ENCODE results near the gene ID2.
A peak's percentile ranks its signal among the peaks of the same experiment; 100 is the strongest.

Gene ID2

GRCh38 chr2:8669157-8669817 is 12.6 kb upstream of the ID2 start:
- DNase-seq (ENCODE audit: low read depth in 2 of 2), result no peak

DNA sequence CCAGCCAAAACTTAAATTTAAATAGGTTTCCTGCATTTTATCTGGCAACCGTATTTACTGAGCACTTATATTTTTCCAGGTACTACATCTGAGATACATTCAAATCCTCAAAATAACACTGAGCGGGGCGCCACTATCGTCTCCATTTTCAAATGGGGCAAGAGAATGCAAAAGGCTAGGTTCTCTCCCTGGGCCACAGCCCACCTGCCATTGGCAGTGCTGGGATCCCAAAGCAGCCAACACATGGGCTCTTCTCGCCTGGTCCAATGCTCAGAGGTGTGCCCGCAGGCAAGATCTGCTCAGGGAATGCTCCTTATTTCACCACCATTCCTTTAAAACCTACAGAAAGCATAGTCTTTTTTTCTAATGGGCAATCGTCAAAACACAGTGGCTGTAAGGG is 11.3 kb upstream of the ID2 start:
- DNase-seq (ENCODE audit: low read depth in 2 of 2), result no peak

GRCh38 chr2:8671176-8671575 is 10.7 kb upstream of the ID2 start:
- no peak for DNase-seq (ENCODE audit: low read depth in 2 of 2)

GRCh38 chr2:8671802-8672201 is 10.1 kb upstream of the ID2 start:
- no peak for DNase-seq (ENCODE audit: low read depth in 2 of 2)

- DNase-seq (ENCODE audit: low read depth in 2 of 2), result no peak
Observed at GRCh38 chr2:8672940-8673339, 8.9 kb upstream of the ID2 start.

DNA sequence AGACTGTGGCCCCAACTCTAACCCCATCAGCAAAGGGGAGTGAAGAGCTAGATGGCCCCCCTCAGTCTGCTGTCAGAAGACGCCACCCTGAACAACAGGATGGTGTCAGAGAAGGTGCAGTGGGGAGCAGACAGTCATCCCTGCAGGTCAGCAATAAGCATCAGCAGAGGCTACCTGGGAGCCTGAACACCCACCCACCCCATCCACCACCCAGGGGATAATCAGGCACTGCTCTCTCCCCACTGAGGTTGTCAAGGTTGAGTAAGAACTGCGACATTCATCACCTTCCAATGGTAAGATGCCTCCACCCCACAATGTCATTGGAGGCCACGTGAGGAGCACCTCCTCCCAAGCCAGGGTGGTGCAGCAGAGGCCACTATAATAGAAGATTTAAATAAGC is 8.5 kb upstream of the ID2 start:
- DNase-seq (ENCODE audit: low read depth in 2 of 2), result no peak

DNA sequence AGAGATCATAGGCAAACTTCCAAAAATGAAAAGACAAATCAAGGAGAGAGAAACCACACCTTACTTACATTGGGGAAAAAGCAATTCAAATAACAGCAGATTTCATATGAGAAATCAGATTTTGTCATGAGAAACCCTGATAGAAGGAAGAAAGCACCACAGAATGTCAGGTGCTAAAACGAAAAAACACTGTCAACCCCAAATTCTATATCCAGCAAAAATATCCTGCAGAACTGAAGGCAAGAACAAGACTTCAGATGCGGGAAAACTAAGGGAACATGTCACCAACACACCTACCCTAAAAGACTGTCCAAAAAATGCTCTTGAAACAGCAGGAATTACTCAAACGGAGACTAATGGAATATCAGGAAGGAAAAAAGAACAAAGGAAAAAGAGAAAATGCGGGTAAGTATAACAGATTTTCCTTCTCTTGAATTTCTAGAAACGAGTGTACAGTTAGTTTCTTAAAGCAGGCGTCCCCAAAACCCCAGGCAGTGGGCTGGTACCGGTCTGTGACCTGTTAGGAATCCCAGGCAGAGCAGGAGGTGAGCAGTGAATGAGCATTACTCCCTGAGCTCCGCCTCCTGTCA is 7.3 kb upstream of the ID2 start:
- no peak for DNase-seq (ENCODE audit: low read depth in 2 of 2)

DNA sequence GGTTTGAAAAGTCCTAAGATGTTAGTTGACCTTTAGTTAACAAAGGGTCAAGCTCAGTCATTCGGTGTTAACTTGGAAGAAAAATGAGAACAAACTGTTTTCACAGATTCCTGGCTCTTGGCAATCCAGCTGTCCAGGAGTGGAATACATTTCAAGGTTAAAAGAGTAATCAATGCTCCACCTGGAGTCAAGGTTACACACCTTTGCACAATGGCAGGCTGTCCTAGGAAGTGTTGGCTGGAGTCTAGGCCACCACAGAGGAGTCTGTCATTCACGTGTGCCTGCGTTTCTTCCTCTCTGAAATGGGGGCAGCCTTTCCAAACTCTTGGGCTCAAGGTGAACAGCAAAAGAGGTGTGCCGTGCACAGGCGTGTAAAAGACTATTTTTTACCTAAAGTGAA is 6.3 kb upstream of the ID2 start:
- no peak for DNase-seq (ENCODE audit: low read depth in 2 of 2)

DNA sequence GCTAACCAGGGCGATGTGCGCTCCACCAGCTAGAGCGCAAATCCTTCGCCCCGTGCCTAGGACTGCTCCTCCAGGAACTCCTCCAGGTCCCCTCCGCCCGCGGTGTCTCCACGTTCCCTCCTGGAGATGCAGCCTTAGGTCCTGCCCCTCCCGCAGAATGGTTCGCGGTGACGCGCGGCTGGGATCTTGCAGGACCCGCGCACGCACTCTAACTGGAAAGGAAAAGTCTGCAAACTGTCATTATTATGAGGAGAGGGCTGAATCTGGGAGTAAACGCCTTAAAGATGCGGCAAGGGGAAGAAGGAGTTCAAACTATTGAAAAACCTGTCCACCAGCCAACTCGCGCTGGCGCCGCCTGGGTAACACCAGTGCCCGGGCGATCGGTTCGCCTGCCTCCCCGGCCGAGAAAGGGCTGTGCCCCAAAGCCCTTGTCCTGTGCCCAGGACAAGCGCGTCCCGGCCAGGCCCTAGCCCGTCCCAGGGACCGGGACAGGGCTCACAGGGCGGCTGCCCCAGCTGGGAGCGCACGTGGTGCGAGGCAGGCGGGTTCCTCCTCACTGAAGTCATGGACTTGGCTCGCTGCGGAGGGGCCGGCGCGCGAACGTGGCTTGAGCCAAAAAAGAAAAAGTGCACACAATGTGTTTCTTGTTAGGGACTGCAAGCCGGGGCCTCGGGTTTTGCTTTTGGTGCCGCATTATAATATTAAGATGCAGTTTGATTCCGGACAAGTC is 5.5 kb upstream of the ID2 start:
- DNase-seq (ENCODE audit: low read depth in 2 of 2), result no peak

DNA sequence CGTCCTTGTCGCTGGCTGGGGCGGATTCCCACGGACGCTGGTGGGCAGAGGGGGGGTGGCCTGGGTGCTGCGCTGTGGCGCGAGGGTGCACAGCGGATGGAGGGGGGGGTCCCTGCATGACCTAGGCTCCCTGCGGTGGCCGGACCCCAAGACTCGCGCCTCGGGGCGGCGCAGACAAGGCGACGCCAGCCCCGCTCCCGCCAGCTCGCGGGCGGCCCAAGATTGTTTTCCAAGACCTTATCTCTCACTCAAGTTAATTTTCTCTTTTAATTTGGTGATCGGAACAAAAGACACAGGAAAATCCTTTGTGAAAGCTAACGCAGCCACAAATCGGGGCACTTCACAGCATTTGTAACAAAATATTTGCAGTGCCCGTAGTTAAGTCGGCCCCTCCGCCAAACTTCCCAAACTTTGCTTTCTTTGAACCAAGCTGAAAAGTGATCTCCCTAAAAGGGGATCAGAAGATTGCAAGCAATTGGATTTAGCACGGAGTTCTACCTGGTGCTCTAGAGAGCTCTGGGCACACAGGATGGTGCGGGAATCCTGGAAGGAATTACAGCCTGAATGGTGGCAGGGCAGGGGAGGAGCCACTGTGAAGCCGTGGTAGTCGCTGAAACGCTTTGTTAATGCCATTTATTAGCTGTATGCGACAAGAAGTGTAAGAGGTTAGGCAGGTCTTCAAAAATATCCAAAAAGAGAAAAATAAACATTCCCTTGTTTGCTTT is 4.8 kb upstream of the ID2 start:
- DNase-seq (ENCODE audit: low read depth in 2 of 2), result no peak

DNA sequence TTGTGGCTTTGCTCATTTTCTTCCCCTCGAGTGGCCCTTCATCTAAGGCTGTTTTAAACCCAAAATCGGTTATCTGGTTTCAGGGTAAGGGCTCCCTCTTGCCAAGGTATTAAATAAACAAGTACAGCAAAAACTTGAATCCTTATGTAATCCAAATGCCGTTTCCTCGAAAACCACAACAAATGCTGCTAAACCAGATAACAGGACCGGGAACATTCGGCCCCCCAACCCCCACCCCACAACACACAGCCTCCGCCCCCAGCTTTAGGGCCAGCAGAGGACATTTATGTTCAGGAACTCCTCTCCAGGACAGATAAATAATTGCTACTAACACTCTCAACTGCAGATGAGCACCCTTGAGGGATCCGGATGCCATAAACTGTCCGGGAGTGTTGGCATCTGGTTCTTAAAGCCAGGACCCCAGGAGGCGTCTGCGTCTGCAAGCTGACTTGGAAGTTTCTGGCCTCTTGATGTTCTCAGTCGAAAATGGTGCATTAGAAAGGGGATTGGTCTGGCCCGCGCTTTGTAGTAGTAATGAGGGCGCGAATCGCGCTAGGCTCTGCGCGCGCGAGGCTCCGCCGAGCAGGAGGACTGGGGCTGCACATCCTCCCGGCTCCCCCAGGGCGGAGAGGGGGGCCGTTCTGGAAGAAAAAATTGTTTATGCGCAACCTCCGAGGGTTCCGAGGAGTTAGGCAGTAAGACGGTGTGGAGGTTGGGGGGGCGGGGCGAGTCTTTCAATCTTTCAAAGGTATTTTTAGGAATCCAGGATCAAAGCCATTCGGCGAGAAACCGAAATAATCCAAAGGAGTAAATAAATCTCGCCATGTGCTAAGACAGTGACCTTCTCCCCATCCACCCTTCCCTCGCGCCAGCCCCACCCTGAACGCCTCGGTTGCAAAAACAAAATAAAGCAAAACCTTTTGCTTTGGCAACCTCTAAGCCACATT is 3.9 kb upstream of the ID2 start:
- no peak for DNase-seq (ENCODE audit: low read depth in 2 of 2)

- peak in 1 of 2 donors; percentile 82 for DNase-seq (ENCODE audit: low read depth in 2 of 2)
Observed at GRCh38 chr2:8678731-8679566, 2.9 kb upstream of the ID2 start.

DNA sequence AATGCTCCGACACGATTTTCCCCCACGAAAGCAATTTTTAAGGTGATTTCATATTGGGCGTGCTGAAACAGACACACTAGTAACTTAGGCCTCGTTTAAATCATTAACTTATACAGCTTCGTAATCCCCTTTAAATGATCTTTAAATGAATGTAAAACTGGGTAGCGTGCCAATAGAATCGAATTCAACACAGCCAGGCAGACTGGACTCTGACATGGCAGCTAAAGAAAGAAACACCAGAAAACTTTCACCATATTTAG is 2.4 kb upstream of the ID2 start:
- DNase-seq (ENCODE audit: low read depth in 2 of 2), result no peak

DNA sequence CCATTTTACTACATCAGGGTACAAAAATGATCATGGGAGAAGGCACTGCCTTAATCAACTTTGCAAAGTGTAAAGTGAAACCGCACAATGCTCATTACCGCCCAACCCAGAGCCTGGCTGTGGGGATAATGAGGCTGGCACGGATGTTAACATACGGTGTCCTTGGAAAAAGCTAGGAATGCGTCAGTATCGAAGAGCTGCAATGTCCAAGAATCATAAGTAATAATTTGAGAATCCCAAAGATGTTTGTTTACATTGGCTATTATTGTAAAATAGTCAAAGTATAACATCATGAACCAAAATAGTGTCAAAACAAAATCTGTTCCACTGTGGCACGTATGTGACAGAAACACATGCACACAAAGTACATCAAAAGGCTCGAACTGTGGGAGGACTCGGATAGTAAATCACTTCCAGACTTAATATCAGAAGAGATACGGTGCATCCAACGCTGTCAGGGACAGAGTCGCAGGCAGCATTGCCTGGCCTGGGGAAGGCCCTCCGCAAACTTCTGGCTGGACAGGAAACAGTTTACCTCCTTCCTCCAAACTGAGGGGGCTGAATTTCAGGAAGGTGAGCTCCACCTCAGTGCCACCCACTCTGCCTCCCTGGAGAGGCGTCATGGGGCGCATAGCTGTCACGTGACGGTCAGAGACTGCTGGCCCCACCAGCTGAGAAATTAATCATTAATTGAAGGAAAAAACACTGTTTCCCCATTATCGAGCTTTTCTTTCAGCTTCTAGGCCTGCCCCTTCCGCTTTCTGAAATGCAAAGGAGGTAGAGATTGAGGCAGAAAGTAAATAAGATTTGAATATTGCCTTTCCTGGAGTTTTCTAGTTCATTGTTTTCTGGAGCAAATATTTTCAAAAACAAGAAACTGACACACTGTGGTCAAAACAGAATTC is 1.8 kb upstream of the ID2 start:
- DNase-seq (ENCODE audit: low read depth in 2 of 2), result no peak

DNA sequence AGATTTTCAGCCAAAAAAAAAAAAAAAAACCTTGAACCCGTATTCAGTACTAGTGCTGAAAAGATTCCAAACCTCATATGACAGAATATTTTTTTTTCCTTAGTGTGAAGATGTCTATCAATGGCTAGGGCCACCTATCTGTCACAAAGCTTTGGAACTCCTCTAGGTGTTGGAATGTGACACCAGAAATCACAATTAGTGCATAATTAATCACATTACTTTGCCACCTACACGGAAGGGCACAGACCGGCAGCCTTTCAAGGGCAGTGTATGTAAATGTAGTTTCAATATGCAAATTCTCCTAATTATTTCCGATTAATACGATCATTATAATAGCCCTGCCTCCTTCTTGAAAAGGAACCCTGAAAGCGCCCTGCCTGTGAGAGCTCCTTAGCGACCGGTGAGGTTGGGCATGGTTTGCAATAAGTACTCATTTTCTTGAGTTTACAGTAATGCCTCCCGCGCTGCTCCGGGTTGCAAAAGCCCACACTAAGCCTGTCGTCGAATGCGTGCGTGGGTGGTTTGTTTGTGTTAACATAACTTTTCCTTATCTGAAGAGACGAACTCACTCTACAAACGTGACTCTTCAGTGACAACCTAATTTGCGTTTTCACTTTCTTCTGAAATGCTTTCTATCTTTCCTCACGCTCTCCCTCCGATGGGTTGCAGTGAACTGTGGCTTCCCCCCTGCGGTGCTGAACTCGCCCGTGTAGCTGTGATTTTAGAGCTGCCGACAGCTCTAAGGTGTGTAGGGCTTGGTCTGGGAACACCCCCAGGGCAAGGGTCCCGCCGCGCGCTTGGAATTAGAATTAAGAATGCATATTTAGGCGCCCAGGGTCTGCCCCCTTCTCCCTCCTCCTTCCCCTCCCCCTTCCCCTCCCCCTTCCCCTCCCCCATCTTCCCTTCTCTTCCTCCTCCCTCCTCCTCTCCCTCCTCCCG is 765 bp upstream of the ID2 start:
- DNase-seq (ENCODE audit: low read depth in 2 of 2), result peak; percentile 69 to 78

DNA sequence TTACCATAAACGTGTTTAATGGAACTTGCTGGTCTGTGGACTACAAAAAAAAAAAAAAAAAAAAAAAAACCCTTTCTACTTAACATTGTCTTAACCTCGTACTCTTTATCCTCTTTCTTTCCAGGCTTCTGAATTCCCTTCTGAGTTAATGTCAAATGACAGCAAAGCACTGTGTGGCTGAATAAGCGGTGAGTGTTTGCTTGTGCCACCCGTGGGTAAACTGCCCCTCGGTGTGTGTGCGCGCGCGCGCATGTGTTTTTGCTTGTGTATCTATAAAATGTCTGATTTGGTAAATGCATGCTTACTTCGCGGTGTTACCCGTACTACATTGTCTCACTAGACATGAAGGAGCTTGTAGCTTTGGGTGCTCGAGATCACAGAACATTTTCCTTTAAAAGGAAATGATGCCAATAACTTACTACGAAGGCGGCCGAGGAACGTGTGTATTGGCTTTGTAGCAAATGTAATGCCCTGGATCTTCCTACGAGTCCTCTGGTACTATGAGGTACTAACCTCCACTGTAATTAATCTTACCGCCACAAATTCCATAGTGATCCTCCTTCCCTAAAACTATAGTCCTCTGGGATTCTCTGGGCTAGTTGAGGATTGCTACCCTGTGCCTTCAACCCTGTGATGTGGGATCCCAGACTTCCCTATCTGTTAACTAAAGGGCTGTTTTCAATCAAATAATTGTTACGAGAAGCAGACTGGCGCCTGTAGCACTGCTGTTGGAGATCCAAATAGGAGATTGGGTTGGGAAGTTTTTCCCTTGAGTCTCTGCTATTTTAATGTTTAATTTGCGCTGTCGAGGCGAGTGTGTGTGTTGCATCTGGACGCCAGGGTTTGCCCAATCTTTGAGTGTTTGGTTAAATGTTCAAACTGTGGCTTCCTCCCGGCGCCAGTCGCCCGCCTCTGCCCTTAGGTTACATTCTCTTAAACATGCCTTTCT is 1.1 kb downstream of the ID2 start:
- peak in 1 of 2 donors; percentile 33 for DNase-seq (ENCODE audit: low read depth in 2 of 2)

GRCh38 chr2:8684540-8684877 is 2.7 kb downstream of the ID2 start:
- DNase-seq (ENCODE audit: low read depth in 2 of 2), result no peak
